AG09309 (cell line): Measurements from ENCODE around the gene PRAMEF17.
"Not testable (repeated sequence)": the region's sequence is repeated elsewhere in the genome, so short reads cannot be mapped to it uniquely, and the experiment has no call there.

Experiments used
- DNase-seq: peaks from one replicate; pipeline ENCODE4 v3.0.0-alpha.2; 2010; ENCODE audit warnings: low read depth
- H3K4me3 ChIP-seq: 2 replicates; pipeline ENCODE4 v1.5.1; 2011; ENCODE audit warnings: mild to moderate bottlenecking, low read depth, low read length, moderate library complexity; ENCODE audit not compliant: control insufficient read depth
- CTCF ChIP-seq: IDR thresholded peaks from 2 replicates; pipeline ENCODE4 v1.5.1; 2011; ENCODE audit warnings: mild to moderate bottlenecking, low read depth, low read length, inconsistent platforms; ENCODE audit not compliant: insufficient read depth, control insufficient read depth; ENCODE audit errors: missing control alignments

Gene PRAMEF17, protein sequence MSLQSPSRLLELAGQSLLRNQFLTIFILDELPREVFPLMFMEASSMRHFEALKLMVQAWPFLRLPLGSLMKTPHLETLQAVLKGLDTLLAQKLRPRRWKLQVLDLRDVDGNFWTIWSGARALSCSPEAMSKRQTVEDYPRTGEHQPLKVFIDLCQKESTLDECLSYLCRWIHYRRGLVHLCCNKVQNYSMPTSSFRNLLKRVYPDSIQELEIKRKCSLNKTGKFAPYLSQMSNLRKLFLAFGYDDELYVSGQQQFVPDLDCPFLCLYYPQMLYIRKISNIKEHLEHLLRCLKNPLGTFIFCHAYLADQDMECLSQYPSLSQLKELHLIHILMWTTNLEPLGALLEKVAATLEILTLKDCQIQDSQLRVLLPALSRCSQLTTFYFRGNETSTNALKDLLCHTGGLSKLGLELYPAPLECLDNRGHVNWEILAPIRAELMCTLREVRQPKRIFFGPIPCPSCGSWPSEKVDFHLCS

GRCh38 chr1:13389332-13389731 is at the start of gene PRAMEF17:
PRAMEF17 (plus strand) TSS chr1:13389632; CDS start chr1:13389658, 26 bp downstream.
- not testable (repeated sequence) for DNase-seq, H3K4me3 ChIP-seq

DNA sequence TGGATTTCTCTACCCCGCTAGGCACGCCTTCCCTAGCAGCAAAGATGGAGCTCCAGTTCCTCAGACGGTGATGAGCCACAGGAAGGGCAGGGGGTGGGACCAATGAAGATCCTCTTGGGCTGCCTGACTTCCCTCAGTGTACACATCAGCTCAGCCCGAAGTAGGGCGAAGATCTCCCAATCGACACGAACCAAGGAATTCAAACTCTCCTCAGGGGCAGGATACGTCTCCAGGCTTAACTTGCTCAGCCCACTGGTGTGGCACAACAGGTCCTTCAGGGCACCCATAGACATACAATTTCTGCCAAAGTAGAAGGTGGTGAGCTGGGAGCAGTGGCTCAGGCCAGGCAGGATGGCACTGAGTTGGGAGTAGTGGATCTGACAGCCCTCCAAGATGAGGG is 46.9 kb upstream of the PRAMEF17 start:
- not testable (repeated sequence) for DNase-seq, H3K4me3 ChIP-seq

- not testable (repeated sequence) for DNase-seq, H3K4me3 ChIP-seq
Observed at GRCh38 chr1:13347034-13347433, 42.4 kb upstream of the PRAMEF17 start, which contains the start of gene PRAMEF14. PRAMEF14 (minus strand) TSS chr1:13347134; CDS start chr1:13345314, 1,820 bp downstream.

GRCh38 chr1:13353476-13353875 is 36.0 kb upstream of the PRAMEF17 start:
- not testable (repeated sequence) for H3K4me3 ChIP-seq, DNase-seq

DNA sequence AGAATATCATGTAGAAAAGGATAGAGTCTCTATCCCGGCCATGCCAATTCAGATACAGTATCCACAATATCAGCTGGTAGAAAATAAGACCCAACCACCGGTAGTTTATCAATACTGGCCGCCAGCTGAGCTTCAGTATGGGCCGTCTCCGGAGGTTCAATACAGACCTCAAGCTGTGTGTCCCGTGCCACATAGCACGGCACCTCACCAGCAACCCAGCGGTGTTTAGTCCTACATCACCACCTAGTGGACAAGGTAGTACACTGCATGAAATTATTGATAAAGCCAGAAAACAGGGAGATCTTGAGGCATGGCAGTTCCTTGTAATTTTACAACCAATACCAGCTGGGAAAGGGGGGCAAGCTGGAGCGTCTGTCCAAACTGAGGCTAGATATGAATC is 35.0 kb upstream of the PRAMEF17 start:
- not testable (repeated sequence) for H3K4me3 ChIP-seq, DNase-seq

- H3K4me3 ChIP-seq, result not testable (repeated sequence)
- DNase-seq, result peak; percentile 17
- TF ChIP-seq CTCF, result peak; percentile 47
Observed at GRCh38 chr1:13356774-13357173, 32.7 kb upstream of the PRAMEF17 start.

DNA sequence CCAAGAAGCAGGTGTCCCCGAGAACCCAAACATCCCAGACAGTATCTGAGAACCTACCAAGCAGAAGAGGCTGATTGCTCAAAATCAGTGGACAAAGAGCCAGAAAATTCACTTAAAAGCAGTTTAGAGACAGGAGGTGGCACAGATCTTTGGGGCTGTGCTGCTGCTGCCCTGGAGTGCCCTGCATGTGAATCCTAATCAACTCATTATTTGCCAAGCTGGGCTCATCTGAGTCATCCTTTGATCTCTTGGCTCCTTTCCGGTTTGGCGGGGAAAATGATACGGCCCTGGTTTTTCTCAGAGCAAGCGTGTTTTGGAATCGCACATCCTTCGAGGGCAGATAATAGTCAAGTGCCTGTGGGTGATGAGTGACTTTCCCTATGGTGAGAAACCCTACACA is 27.1 kb upstream of the PRAMEF17 start:
- H3K4me3 ChIP-seq, DNase-seq: not testable (repeated sequence)

DNA sequence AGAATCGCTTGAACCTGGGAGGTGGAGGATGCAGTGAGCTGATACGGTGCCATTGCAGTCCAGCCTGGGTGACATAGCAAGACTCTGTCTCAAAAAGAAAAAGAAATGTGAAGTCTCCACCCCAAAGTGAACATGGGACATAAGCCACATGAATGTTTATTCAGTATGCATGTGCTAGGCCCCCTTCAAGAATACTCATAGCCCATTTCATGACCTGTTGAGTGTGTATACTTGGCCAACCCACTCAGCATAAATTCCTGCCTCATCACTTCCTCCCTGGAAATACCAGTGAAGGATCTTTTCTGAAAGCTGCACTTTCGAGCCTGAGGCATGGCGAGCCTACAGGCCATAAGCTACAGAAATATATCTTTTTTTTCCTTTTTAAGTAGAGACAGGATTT is 24.5 kb upstream of the PRAMEF17 start:
- DNase-seq, H3K4me3 ChIP-seq: not testable (repeated sequence)

- H3K4me3 ChIP-seq, DNase-seq: not testable (repeated sequence)
Observed at GRCh38 chr1:13366536-13366935, 22.9 kb upstream of the PRAMEF17 start.

DNA sequence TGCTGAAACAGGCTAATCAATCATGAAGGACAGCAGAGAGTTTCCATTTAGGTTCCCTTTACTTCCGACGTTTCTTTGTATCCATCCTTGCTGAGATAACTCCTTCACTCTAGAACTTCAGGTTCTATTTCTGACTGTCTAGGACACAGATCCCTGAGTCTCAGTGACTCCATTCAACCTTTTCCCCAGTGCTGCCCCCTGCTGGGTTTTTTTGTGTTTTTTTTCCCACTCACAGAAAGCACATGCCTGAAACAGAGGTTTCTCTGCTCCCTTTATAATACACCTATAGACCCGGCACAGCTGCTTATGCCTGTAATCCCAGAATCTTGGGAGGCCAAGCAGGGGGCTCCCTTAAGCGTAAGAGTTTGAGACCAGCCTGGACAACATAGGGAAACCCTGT is 20.9 kb upstream of the PRAMEF17 start:
- DNase-seq, H3K4me3 ChIP-seq: not testable (repeated sequence)

- not testable (repeated sequence) for DNase-seq, H3K4me3 ChIP-seq
Observed at GRCh38 chr1:13378983-13379382, 10.4 kb upstream of the PRAMEF17 start.

GRCh38 chr1:13380380-13380779 is 9.1 kb upstream of the PRAMEF17 start:
- H3K4me3 ChIP-seq, DNase-seq: not testable (repeated sequence)

- not testable (repeated sequence) for H3K4me3 ChIP-seq, DNase-seq
Observed at GRCh38 chr1:13393004-13393403, 3.6 kb downstream of the PRAMEF17 start.

- not testable (repeated sequence) for DNase-seq, H3K4me3 ChIP-seq
Observed at GRCh38 chr1:13394761-13395160, 5.3 kb downstream of the PRAMEF17 start.

DNA sequence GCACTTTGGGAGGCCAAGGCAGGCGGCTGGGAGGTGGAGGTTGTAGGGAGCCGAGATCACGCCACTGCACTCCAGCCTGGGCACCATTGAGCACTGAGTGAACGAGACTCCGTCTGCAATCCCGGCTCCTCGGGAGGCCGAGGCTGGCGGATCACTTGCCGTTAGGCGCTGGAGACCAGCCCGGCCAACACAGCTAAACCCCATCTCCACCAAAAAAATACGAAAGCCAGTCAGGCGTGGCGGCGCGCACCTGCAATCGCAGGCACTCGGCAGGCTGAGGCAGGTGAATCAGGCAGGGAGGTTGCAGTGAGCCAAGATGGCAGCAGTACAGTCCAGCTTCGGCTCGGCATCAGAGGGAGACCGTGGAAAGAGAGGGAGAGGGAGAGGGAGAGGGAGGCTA is 5.9 kb downstream of the PRAMEF17 start:
- DNase-seq, H3K4me3 ChIP-seq: not testable (repeated sequence)
